Stimulated activated CD8-positive, alpha-beta memory T cell treated with anti-CD3 and anti-CD28 coated beads, Interleukin-2, amount 100 ng/mL, for 1 hour (primary cell): ENCODE measurements around the gene RYR2.

Experiments used
- DNase-seq, 2 donors: peaks; one replicate each; pipeline ENCODE4 v3.0.0-alpha.2; 2020; ENCODE audit warnings: low read depth in 2 of 2

The RYR2 gene

GRCh38 chr1:237457573-237457972 lies 415.6 kb downstream of the RYR2 start:
- DNase-seq = no peak

DNA sequence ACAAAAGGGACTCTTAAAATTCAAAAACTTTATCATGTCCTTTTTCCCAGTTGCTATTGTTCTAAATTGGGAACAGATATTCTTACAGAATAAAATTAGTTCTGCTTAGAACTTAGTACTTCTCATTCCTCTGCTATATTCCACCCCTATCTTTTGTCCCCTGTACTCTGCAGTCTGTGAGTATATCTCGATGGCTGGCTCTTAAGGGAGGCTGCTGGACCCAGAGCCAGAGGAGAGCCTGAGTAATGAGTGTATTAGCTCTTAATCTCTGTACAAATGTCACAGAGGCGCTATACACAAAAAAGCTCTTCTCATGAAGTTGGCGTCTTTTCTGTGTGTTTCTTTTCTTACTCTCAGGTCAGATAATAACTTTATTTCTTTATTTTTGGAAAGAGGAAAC lies 425.3 kb downstream of the RYR2 start:
- DNase-seq = no peak

GRCh38 chr1:237470712-237471338 lies 428.8 kb downstream of the RYR2 start:
- DNase-seq = no peak

DNA sequence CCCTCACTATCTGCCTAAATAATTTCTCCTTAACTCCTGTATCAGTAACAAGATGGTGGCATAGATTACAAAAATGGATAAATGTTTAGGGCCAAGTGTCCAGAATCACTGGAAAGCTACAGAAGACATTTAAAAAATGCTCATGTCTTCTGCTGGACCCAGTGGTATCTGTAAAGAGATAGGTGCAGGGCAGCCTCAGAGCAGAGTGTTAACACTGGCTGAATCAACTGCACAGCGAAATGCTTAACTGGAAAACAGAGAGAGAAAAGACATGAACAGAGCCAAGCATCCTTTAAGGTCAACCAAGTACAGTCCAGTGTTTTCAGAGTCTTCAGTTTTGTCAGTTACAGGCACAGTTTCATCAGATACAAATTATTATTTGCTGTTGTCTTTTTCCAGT lies 429.4 kb downstream of the RYR2 start:
- DNase-seq = no peak

DNA sequence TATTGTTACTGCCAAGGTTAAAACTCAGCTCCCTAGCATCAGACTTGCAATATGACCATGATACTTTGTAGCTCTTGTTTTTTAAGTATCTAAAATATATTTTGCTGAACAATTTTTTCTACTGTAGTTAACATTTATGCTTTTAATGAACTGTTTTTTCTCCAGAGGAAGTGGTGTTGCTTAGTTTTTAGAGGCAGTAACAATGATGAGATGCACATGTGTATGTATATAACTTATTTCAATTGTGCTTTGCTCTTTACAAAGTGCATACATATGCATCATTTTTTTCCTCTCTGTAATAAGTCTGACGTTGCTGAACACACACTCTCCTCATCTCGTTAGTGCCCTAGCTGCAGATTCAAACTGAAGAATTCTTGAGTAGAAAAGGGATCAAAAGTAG lies 430.0 kb downstream of the RYR2 start:
- DNase-seq = no peak

- no peak for DNase-seq
Measured at GRCh38 chr1:237473854-237474253, 431.9 kb downstream of the RYR2 start.

GRCh38 chr1:237478082-237478481 lies 436.1 kb downstream of the RYR2 start:
- no peak for DNase-seq

DNA sequence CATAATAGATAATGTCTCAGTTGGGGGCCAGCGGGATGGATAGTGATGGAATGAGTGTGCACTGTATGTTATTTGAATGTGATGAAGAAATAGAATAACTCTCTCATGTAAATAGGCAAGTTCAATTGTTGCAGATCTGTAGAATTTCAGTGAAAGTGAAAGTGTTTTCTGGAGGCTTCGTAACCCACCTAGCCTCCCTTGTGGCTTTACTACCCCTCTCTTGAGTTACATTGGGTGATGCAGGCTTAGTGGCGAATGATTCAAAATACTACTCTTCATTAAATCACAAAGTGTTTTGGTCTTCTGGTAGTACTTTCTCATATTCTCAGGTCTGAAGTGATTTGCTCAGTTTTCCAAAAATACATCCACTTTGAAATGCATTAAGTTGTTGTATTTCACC lies 436.9 kb downstream of the RYR2 start:
- no peak for DNase-seq

GRCh38 chr1:237482777-237483176 lies 440.8 kb downstream of the RYR2 start:
- DNase-seq = no peak

GRCh38 chr1:237492359-237492758 lies 450.4 kb downstream of the RYR2 start:
- no peak for DNase-seq

DNA sequence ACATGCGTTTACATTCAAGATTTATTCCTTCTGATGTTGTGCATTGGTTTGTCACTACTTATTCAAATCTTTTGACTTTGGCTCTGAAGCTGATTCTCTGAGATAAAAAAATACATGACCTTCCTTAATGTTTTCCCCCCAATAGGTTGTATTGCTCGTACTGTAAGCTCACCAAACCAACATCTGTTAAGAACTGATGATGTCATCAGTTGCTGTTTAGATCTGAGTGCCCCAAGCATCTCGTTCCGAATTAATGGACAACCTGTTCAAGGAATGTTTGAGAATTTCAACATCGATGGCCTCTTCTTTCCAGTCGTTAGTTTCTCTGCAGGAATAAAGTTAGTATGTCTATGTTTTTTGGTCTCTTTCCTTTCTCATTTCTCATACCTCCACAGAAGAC lies 458.6 kb downstream of the RYR2 start:
- DNase-seq = no peak

DNA sequence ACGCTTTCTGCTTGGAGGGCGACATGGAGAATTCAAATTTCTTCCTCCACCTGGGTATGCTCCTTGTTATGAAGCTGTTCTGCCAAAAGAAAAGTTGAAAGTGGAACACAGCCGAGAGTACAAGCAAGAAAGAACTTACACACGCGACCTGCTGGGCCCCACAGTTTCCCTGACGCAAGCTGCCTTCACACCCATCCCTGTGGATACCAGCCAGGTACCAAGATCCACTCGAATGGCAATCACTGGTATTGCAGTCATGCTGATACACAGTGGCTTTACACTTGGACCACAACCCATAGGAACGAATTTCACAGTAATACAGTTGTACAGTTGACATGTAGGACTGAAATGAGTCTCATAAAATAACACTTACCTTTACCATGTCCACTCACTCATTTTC lies 461.3 kb downstream of the RYR2 start:
- DNase-seq = no peak

DNA sequence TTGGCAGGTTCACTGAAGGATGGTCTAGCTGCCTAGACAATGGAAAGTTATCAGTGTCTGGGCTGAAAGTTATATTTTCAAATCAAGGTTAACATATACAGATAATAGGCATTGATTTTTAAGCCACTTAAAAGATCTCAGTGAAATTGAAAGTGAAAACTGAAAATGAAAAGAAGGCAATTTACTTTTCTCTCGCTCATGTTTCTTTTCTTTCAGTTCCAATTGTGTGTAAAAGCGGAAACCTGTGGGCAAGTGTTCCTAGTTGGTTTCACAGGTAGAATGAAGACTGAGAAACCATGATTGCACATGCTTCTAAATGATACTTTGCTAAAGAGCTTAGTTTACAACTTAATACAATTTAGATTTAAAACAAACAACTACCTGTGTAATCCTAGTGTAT lies 465.0 kb downstream of the RYR2 start:
- DNase-seq = no peak

DNA sequence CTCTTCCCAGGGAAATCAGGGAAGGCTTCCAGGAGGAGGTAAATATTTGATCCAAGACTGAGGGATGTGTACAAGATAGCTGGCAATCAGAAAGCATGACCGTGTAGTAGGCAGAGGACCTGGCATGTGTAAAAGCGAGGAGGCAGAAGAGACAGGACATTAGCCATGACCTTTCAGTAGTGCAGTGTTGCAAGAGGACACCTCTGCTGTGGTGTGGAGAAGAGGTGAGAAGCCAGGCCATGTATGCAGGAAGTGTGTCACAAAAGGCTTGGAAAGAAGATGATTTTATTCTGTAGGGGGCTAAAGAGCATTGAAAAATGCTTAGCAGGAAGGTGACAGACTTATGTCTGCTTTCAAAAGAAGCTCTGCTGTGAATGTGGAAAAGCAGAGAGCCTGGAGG lies 467.8 kb downstream of the RYR2 start:
- no peak for DNase-seq

DNA sequence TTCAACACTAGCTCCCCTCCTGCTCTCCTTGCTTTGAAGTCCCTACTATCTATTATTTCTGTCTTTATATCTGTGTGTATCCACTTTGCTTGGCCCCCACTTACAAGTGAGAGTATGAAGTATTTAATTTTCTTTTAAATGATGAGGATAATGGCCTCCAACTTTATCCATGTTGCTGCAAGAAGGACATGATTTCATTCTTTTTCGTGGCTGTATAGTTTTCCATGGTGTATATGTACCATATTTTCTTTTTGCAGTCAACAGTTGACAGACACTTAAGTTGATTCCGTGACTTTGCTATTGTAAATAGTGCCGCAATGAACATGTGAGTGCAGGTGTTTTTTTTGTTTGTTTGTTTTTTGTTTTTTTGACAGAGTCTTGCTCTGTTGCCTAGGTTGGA lies 483.1 kb downstream of the RYR2 start:
- DNase-seq = no peak

DNA sequence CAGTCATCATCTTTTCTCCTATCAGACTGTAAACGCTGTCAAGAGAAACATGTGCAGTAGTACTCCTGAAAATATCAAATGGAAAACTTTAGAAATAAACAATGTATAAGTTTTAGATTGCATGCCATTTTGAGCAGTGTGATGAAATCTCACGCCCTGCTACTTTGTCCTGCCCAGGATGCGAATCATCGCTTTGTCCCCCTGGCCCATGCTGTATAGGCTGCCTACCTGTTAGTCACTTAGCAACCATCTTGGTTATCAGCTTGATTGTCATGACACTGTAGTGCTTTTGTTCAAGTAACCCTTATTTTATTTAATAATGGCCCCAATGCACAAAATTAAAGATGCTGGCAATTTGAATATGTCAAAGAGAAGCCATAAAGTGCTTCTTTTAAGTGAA lies 485.8 kb downstream of the RYR2 start:
- DNase-seq = no peak

- DNase-seq = no peak
Measured at GRCh38 chr1:237528545-237528944, 486.6 kb downstream of the RYR2 start.

- DNase-seq = no peak
Measured at GRCh38 chr1:237539055-237539454, 497.1 kb downstream of the RYR2 start.

GRCh38 chr1:237542525-237543418 lies 500.8 kb downstream of the RYR2 start:
- DNase-seq = no peak

GRCh38 chr1:237553078-237553477 lies 511.1 kb downstream of the RYR2 start:
- DNase-seq = no peak

GRCh38 chr1:237556911-237557310 lies 514.9 kb downstream of the RYR2 start:
- DNase-seq = no peak

GRCh38 chr1:237562242-237562823 lies 520.3 kb downstream of the RYR2 start:
- no peak for DNase-seq

DNA sequence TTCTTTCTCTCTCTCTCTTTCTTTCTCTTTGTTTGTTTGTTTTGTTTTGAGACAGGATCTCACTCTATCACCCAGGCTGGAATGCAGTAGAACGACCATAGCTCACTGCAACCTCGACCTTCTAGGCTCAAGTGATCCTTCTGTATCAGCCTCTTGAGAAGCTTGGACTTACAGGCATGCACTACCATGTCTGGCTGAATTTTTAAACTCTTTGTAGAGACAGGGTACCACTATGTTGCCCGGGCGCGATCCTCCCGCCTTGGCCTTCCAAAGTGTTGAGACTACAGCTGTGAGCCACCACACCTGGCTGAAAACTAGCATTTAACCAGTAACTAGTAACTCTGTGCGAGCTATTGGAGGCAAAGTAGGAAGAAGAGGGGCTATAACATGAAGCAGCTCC lies 523.3 kb downstream of the RYR2 start:
- DNase-seq = no peak
